Stomach (tissue), 9 donors: ENCODE measurements around the gene THSD4. TPM values are rescaled to one million over a fixed set of nuclear protein-coding genes. Genes with fewer than 3 reads are reported as not detected.

Experiments
- DNase-seq, 2 donors: peaks; one replicate each; pipeline versions ENCODE4 v3.0.0 to v3.0.0-alpha.2; 2013 to 2019
- H3K27ac ChIP-seq, 5 donors: fragments of 200-600 bp in 4 of 5; sonication (generic) in 4 of 5; one replicate each; pipeline ENCODE4 v1.5.1; 2013 to 2019; ENCODE audit warnings: mild to moderate bottlenecking in 1 of 5, moderate library complexity in 1 of 5
- H3K27me3 ChIP-seq, 3 donors: fragments of 200-600 bp; sonication (generic); one replicate each; pipeline ENCODE4 v1.5.1; 2017 to 2019; ENCODE audit warnings: mixed run types in 1 of 3
- H3K36me3 ChIP-seq, 4 donors: fragments of 200-600 bp; sonication (generic); 1 replicate in 3 of 4; 2 replicates in 1 of 4; pipeline ENCODE4 v1.5.1; 2016 to 2019
- H3K4me1 ChIP-seq, 4 donors: fragments of 200-600 bp; sonication (generic); one replicate each; pipeline ENCODE4 v1.5.1; 2016 to 2019
- H3K4me3 ChIP-seq, 4 donors: fragments of 200-600 bp; sonication (generic) in 3 of 4; one replicate each; pipeline ENCODE4 v1.5.1; 2016 to 2019; ENCODE audit warnings: mild to moderate bottlenecking in 1 of 4
- H3K9me3 ChIP-seq, 4 donors: fragments of 200-600 bp; sonication (generic); one replicate each; pipeline ENCODE4 v1.5.1; 2016 to 2019
- CTCF ChIP-seq, 7 experiments: fragments of 450-650 bp in 4 of 7; fragments of 200-600 bp in 3 of 7; sonication (generic) in 3 of 7; IDR thresholded peaks; one replicate each; pipeline ENCODE4 v1.5.1; 2016 to 2019; ENCODE audit warnings: antibody characterized with exemption in 7 of 7, control low read depth in 2 of 7, mild to moderate bottlenecking in 1 of 7
- EP300 ChIP-seq: sonication (generic); formaldehyde crosslinking; IDR thresholded peaks from one replicate; pipeline ENCODE4 v1.6.1; 2017; ENCODE audit warnings: antibody characterized with exemption
- POLR2A ChIP-seq, 4 donors: fragments of 450-650 bp; IDR thresholded peaks; one replicate each; pipeline ENCODE4 v1.6.1; 2016; ENCODE audit warnings: antibody characterized with exemption in 4 of 4, control low read depth in 2 of 4, mild to moderate bottlenecking in 1 of 4, moderate library complexity in 1 of 4
- POLR2AphosphoS5 ChIP-seq, 3 donors: sonication (generic); formaldehyde crosslinking; IDR thresholded peaks; one replicate each; pipeline ENCODE4 v1.6.1; 2016; ENCODE audit warnings: antibody characterized with exemption in 3 of 3
- whole genome bisulfite sequencing, 5 donors: extraction: QIAGEN DNeasy Blood & Tissue Kit in 3 of 5; methylation state at CpG; one replicate each; pipeline versions ENCODE4 v1.1.5 to v1.1.7; 2013 to 2018; 5-methylcytosine and 5-hydroxymethylcytosine counted together
- intact Hi-C: fragments of 100-400 bp; cut with DNase I; formaldehyde crosslinking; loops from one replicate; pipeline ENCODE4 v1.15.1; 2023; ENCODE audit warnings: low total_unique reads
- polyA plus RNA-seq, 3 donors: library from polyadenylated mRNA; stranded (reverse); fragments of 200-250 nt; gene quantifications; one replicate each; pipeline ENCODE4 v1.2.3, GENCODE V29; 2013
- total RNA-seq, 5 donors: library from RNA; depleted of rRNA; stranded (reverse); fragments of >200 nt; gene quantifications; one replicate each; pipeline versions ENCODE4 v1.1.0 to v1.2.3, GENCODE V29; 2014 to 2016
- donor health status: healthy with polysubstance abuse.
- donor health status: Bipolar disorder and iron deficiency.
- donor health status: healthy.

The THSD4 gene
- total and polyA plus RNA-seq, 8 donors = 1.8 to 79.4 (median 22.0) TPM

GRCh38 chr15:71510763-71511162 lies 395.5 kb downstream of the THSD4 start:
- no peaks in the 10 kb centered on the region for H3K9me3 ChIP-seq
- peak overlapping the region in 3 of 5 donors; percentile 66 to 75 (median 71) for H3K27ac ChIP-seq
- no peaks in the 10 kb centered on the region for H3K27me3 ChIP-seq
- no peaks in the 10 kb centered on the region for H3K36me3 ChIP-seq
- no peak for DNase-seq
- no peak overlapping the region for H3K4me3 ChIP-seq
- intact Hi-C loops = no loop called here
- H3K4me1 ChIP-seq = peaks cover 12 to 28% (median 18%) of the 10 kb centered on the region in 4 donors
- 77 to 91% (median 85%) methylated on average over 6 of the region's 6 CpGs for WGBS, 5 donors
- TF ChIP-seq CTCF (IDR thresholded peaks at IDR 0.05) = no peak
- TF ChIP-seq EP300 = no peak
- no peak for TF ChIP-seq POLR2AphosphoS5 (IDR thresholded peaks at IDR 0.05)
- no peak for TF ChIP-seq POLR2A (IDR thresholded peaks at IDR 0.05)

DNA sequence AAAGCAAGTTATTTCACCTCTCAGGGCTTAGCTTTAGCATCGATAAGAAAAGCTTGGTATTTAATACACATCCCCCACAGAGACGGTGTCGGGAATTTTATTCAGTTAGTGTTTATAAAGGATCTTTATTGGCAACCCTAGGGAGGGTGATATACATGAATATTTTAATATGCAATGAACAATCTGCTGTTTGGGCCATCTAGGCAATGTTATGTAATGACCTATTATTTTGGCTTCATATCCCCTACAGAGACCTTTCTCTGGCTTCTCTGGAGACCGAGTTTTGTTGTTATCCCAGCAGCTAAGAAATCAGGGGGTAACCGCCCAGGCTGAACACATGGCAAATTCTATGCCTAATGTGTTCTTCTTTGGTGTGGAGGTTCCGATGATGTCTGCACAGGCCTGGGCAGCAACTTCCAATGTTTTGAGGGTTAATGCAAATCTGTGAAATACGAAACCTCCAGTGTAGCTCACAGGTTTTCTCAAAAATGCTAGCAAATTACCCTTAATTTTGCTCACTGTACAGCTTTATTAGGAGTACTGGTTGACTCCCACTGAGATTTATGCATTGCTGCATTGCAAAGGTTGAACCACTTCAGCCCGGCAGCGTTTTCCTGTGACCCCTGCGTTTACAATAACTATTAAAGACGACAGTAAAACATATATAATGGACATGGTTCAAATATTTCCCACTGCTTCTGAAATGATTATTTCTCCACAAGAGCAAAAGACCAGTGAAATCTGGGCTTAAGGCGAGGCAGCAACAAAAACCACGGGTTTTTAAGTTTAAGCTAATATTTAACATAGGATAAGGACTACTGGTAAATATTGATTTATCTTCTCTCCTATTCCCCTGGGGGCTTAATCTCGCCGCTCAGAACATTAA lies 396.8 kb downstream of the THSD4 start:
- TF ChIP-seq POLR2AphosphoS5 (IDR thresholded peaks at IDR 0.05) = no peak
- TF ChIP-seq CTCF (IDR thresholded peaks at IDR 0.05) = no peak
- TF ChIP-seq EP300 = no peak
- TF ChIP-seq POLR2A (IDR thresholded peaks at IDR 0.05) = no peak
- DNase-seq = peak in 1 of 2 donors; percentile 59
- no peak overlapping the region for H3K4me3 ChIP-seq
- no peaks in the 10 kb centered on the region for H3K27me3 ChIP-seq
- peaks cover 12 to 32% (median 18%) of the 10 kb centered on the region in 4 donors for H3K4me1 ChIP-seq
- H3K27ac ChIP-seq = peak overlapping the region; percentile 43 to 80 (median 66)
- WGBS, 5 donors = 19 to 35% (median 29%) methylated on average over 15 of the region's 15 CpGs
- intact Hi-C loops = no loop called here
- no peaks in the 10 kb centered on the region for H3K36me3 ChIP-seq
- no peaks in the 10 kb centered on the region for H3K9me3 ChIP-seq

- Histone ChIP-seq H3K4me3 (no peak overlapping the region), H3K27me3 (no peaks in the 10 kb centered on the region), H3K9me3 (no peaks in the 10 kb centered on the region), H3K4me1 (peaks cover 12 to 32% (median 18%) of the 10 kb centered on the region in 4 donors), H3K27ac (peak overlapping the region; percentile 30 to 71 (median 54)), H3K36me3 (no peaks in the 10 kb centered on the region)
- TF ChIP-seq POLR2AphosphoS5 (IDR thresholded peaks at IDR 0.05) (no peak), POLR2A (IDR thresholded peaks at IDR 0.05) (no peak), CTCF (IDR thresholded peaks at IDR 0.05) (no peak), EP300 (no peak)
- 22 to 47% (median 31%) methylated on average over 3 of the region's 3 CpGs for WGBS, 5 donors
- no peak for DNase-seq
- intact Hi-C loops = no loop called here
Measured at GRCh38 chr15:71512682-71513006, 397.4 kb downstream of the THSD4 start.

DNA sequence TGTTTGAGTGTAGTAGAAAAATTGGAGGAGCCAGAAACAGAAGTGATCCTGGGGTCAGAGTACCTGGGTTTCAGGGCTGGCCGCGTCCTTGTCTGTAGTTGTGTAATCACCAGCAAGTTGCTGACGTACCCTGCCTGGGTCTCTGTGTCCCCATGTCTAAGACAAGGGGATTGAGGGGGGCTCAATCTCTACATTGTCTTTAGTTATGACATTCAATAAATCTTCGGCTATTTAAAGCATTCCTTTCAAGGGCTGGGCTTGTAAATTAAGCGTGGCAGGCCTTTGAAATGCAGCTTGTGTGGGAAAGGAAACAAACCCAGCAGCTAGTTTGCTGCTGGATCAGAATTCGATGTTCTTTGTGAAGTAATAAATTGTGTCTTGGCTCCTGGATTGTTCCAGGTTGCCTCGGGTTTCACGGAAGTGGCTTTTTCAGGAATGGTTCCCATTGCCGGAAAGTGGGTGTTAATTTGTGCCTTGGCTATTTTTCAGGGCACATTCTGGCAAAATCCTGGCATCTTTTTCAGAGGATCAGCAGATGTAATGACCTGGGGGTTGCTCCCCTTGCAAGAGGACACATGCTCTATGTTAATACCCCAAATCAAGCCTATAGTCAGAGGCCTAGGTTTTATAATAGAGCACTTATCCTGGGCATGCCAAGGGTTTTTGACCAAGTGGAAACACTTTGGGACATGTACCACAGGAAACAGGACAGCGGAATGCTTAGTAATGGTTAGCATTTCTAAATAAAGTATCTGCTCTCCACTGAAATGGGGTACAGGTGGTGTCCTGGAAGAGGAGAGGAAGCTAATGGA lies 400.3 kb downstream of the THSD4 start:
- no peak for TF ChIP-seq CTCF (IDR thresholded peaks at IDR 0.05)
- TF ChIP-seq POLR2AphosphoS5 (IDR thresholded peaks at IDR 0.05) = no peak
- TF ChIP-seq POLR2A (IDR thresholded peaks at IDR 0.05) = no peak
- TF ChIP-seq EP300 = no peak
- Histone ChIP-seq H3K36me3 (no peaks in the 10 kb centered on the region), H3K27me3 (no peaks in the 10 kb centered on the region), H3K9me3 (no peaks in the 10 kb centered on the region), H3K4me3 (no peak overlapping the region), H3K27ac (peak overlapping the region; percentile 4 to 76 (median 26)), H3K4me1 (peaks cover 12 to 32% (median 18%) of the 10 kb centered on the region in 4 donors)
- intact Hi-C loops = no loop called here
- WGBS, 5 donors = 39 to 63% (median 48%) methylated on average over 10 of the region's 10 CpGs
- DNase-seq = peak in 1 of 2 donors; percentile 53
